Measurements from ENCODE around the gene FSD1.
A peak's percentile ranks its signal among the peaks of the same experiment; 100 is the strongest.

FSD1 gene

GRCh38 chr19:4304538-4305256 is at the start of gene FSD1:
Gene FSD1 (plus strand): TSS chr19:4304598. CDS start chr19:4304747, 149 bp downstream.
- TF ChIP-seq PPARA (CRISPR knock-in tag; IDR thresholded peaks at IDR 0.05; ENCODE audit: borderline replicate concordance), result no peak
- no peak for TF ChIP-seq CSRNP3 (CRISPR knock-in tag; IDR thresholded peaks at IDR 0.05)
- no peak for TF ChIP-seq ZNF70 (CRISPR knock-in tag; IDR thresholded peaks at IDR 0.05)
- no peak for TF ChIP-seq OSR1 (CRISPR knock-in tag; IDR thresholded peaks at IDR 0.05)
- no peak for TF ChIP-seq GLIS3 (CRISPR knock-in tag; IDR thresholded peaks at IDR 0.05)
- no peak for TF ChIP-seq ISL1 (CRISPR knock-in tag; IDR thresholded peaks at IDR 0.05)
- ATAC-seq, result peak; percentile 96

DNA sequence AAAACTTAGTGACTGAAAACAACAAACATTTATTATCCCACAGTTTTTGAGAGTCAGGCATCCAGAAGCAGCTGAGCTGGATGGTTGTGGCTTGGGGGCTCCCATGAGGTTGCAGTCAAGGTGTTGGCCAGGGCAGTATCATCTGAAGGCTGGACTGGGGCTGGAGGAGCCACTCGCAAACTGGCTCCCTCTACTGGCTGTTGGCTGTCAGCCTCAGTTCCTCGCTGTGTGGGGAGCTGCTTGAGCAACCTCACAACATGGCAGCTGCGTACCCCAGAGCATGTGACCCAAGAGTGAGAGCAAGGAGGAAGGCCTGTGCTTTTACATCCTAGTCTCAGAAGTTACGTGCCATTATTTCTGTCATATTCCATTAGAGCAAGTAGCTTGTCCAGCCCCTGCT is 47.8 kb upstream of the FSD1 start:
- TF ChIP-seq ZNF565 (CRISPR knock-in tag; conservative IDR thresholded peaks at IDR 0.05; ENCODE audit: low read depth) (peak; percentile 96), CSDC2 (CRISPR knock-in tag; IDR thresholded peaks at IDR 0.05) (no peak), ESRRG (CRISPR knock-in tag; IDR thresholded peaks at IDR 0.05) (no peak)
- no peak for ATAC-seq

- no peak for TF ChIP-seq ISL1 (CRISPR knock-in tag; IDR thresholded peaks at IDR 0.05)
- TF ChIP-seq ESRRG (CRISPR knock-in tag; IDR thresholded peaks at IDR 0.05), result no peak
- no peak for TF ChIP-seq CSDC2 (CRISPR knock-in tag; IDR thresholded peaks at IDR 0.05)
- no peak for TF ChIP-seq ZNF8 (CRISPR knock-in tag; IDR thresholded peaks at IDR 0.05)
- no peak for TF ChIP-seq BACH2 (CRISPR knock-in tag; IDR thresholded peaks at IDR 0.05; ENCODE audit: borderline replicate concordance)
- TF ChIP-seq TOX (CRISPR knock-in tag; IDR thresholded peaks at IDR 0.05; ENCODE audit: borderline replicate concordance), result no peak
- TF ChIP-seq PPARA (CRISPR knock-in tag; IDR thresholded peaks at IDR 0.05; ENCODE audit: borderline replicate concordance), result no peak
- no peak for TF ChIP-seq ZFP3 (CRISPR knock-in tag; IDR thresholded peaks at IDR 0.05)
- no peak for TF ChIP-seq RARB (CRISPR knock-in tag; IDR thresholded peaks at IDR 0.05)
- TF ChIP-seq SNAI2 (CRISPR knock-in tag; IDR thresholded peaks at IDR 0.05), result no peak
- no peak for TF ChIP-seq CSRNP3 (CRISPR knock-in tag; IDR thresholded peaks at IDR 0.05)
- TF ChIP-seq ZC3H10 (CRISPR knock-in tag; IDR thresholded peaks at IDR 0.05), result no peak
- TF ChIP-seq OSR1 (CRISPR knock-in tag; IDR thresholded peaks at IDR 0.05), result no peak
- no peak for TF ChIP-seq ZNF565 (CRISPR knock-in tag; conservative IDR thresholded peaks at IDR 0.05; ENCODE audit: low read depth)
- TF ChIP-seq, protein P1, sequence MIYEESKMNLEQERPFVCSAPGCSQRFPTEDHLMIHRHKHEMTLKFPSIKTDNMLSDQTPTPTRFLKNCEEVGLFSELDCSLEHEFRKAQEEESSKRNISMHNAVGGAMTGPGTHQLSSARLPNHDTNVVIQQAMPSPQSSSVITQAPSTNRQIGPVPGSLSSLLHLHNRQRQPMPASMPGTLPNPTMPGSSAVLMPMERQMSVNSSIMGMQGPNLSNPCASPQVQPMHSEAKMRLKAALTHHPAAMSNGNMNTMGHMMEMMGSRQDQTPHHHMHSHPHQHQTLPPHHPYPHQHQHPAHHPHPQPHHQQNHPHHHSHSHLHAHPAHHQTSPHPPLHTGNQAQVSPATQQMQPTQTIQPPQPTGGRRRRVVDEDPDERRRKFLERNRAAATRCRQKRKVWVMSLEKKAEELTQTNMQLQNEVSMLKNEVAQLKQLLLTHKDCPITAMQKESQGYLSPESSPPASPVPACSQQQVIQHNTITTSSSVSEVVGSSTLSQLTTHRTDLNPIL (CRISPR knock-in tag; IDR thresholded peaks at IDR 0.05; ENCODE audit: low read depth), result no peak
- no peak for TF ChIP-seq POU6F1 (CRISPR knock-in tag; IDR thresholded peaks at IDR 0.05; ENCODE audit: borderline replicate concordance, low read depth)
- no peak for ATAC-seq
Observed at GRCh38 chr19:4257025-4257424, 47.4 kb upstream of the FSD1 start.

GRCh38 chr19:4258181-4258580 is 46.2 kb upstream of the FSD1 start:
- TF ChIP-seq ESRRG (CRISPR knock-in tag; IDR thresholded peaks at IDR 0.05) (no peak), ISL1 (CRISPR knock-in tag; IDR thresholded peaks at IDR 0.05) (no peak), ZFP30 (CRISPR knock-in tag; IDR thresholded peaks at IDR 0.05) (no peak)
- TF ChIP-seq, protein P1 (CRISPR knock-in tag; IDR thresholded peaks at IDR 0.05; ENCODE audit: low read depth), result no peak
- no peak for ATAC-seq

All from SK-N-SH treated with all-trans-retinoic acid at 6 μM for 48 hours (cell line).